A673 (cell line): Measurements from ENCODE around the gene TLNRD1. TPM values are rescaled to one million over a fixed set of nuclear protein-coding genes. Genes with fewer than 3 reads are reported as not detected.

Source experiments
- BruUV-seq: library from RNA; stranded (reverse); fragments of 400-500 nt; replicated peaks from 2 replicates; lab custom pipeline; 2021; lab: Mats Ljungman, UMichigan
- CTCF ChIA-PET: fragments of 300-600 bp; sonication (Branson Sonifier 250); formaldehyde crosslinking; loops from one replicate; lab custom pipeline; 2022; ENCODE audit warnings: antibody characterized with exemption; lab: Charles Lee
- POLR2A ChIA-PET: fragments of 300-600 bp; sonication (Branson Sonifier 250); formaldehyde crosslinking; loops from one replicate; lab custom pipeline; 2022; ENCODE audit warnings: antibody characterized with exemption; ENCODE audit not compliant: low non-redundant PET; lab: Charles Lee
- DNase-seq: peaks from one replicate; pipeline ENCODE4 v3.0.0-alpha.2; 2015; ENCODE audit warnings: low spot score
- H3K27ac ChIP-seq: fragments of 200-600 bp; sonication (generic); 2 replicates; pipeline ENCODE4 v1.5.1; 2016; ENCODE audit warnings: mixed run types, low read depth, mild to moderate bottlenecking, mixed read lengths, antibody characterized with exemption, low read length; ENCODE audit not compliant: poor library complexity, severe bottlenecking
- H3K27me3 ChIP-seq: fragments of 200-600 bp; sonication (generic); replicated peaks from 2 replicates; pipeline ENCODE4 v1.6.1; 2017; ENCODE audit warnings: mixed run types, low read depth, mild to moderate bottlenecking, mixed read lengths, antibody characterized with exemption, low read length; ENCODE audit not compliant: insufficient read depth, poor library complexity
- H3K36me3 ChIP-seq: fragments of 200-600 bp; sonication (generic); 2 replicates; pipeline ENCODE4 v1.6.1; 2016; ENCODE audit warnings: mixed run types, mild to moderate bottlenecking, mixed read lengths, antibody characterized with exemption, low read length; ENCODE audit not compliant: insufficient read depth, poor library complexity, severe bottlenecking
- H3K4me1 ChIP-seq: fragments of 200-600 bp; sonication (generic); 2 replicates; pipeline ENCODE4 v1.6.1; 2017; ENCODE audit warnings: mixed run types, mild to moderate bottlenecking, mixed read lengths, antibody characterized with exemption, low read length; ENCODE audit not compliant: insufficient read depth, poor library complexity, severe bottlenecking
- H3K4me3 ChIP-seq: fragments of 200-600 bp; sonication (generic); 2 replicates; pipeline ENCODE4 v1.5.1; 2016; ENCODE audit warnings: low read depth, mixed run types, mild to moderate bottlenecking, mixed read lengths, low read length; ENCODE audit not compliant: poor library complexity, severe bottlenecking
- H3K9me3 ChIP-seq: fragments of 200-600 bp; sonication (generic); 2 replicates; pipeline ENCODE4 v1.6.1; 2016; ENCODE audit warnings: mixed run types, low read depth, mild to moderate bottlenecking, mixed read lengths, antibody characterized with exemption, low read length; ENCODE audit not compliant: poor library complexity, severe bottlenecking
- CTCF ChIP-seq: fragments of 300-800, 200-600 bp; sonication (generic); conservative IDR thresholded peaks from 2 replicates; pipeline ENCODE4 v1.5.1; 2017; ENCODE audit warnings: low read depth, mild to moderate bottlenecking, antibody characterized with exemption, low read length, moderate library complexity, mixed read lengths
- EZH2 ChIP-seq: fragments of 200-600 bp; sonication (generic); IDR thresholded peaks from 2 replicates; pipeline ENCODE4 v1.6.1; 2017; ENCODE audit warnings: borderline replicate concordance, low read depth, mild to moderate bottlenecking, mixed read lengths, antibody characterized with exemption, low read length; ENCODE audit not compliant: poor library complexity, severe bottlenecking
- intact Hi-C: fragments of 100-400 bp; cut with micrococcal nuclease; formaldehyde crosslinking; loops from one replicate; pipeline ENCODE4 v1.10.0; 2022; ENCODE audit not compliant: unreplicated experiment
- total RNA-seq: library from RNA; stranded (reverse); gene quantifications from 2 replicates; pipeline ENCODE4 v1.2.3, GENCODE V29; 2021

The TLNRD1 gene
- total RNA-seq, 1 experiment from 2014 or later, result 21.8 TPM

DNA sequence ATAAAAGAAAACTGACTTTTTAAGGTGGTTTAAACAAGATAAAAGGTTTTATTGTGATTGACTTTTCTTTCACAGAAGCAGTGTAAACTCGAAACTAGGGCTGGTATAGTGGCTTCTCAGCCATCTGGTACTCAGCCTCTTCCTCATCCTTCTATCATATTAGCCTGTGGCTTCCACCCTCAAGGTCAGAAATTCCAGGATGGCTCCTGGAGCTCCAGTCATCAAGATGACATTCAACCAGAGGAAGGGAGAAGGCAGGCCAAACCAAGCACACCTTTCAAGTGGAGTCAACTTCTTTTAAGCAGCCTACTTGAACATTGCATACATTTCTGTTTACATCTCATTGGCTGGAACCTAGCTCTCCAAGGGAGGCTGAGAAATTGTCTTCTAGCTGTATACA lies 9.8 kb upstream of the TLNRD1 start:
- intact Hi-C loops, result loop anchor here (5.0 kb wide), 1 partner anchor 276 kb away; no protein-coding TSS in a partner anchor

DNA sequence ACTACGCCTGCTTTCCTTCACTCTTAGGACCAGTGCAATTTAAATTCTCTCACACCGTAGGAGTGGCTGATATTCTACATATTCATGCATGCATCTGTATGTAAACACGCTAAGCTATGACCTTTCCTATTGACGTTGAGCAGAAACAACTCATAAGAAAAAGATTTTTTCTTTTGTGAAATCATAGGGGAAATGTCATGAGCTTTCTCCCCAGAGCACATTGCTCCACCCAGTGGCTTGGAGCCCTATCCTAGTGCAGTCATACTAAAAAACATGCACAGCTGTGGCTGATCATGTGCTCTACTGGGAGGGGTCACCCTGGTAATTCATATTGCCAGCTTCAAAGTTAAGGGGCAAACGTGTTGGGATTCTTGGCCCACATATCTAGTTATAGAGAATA lies 9.3 kb upstream of the TLNRD1 start:
- BruUV-seq, result no TSS peak
- Histone ChIP-seq H3K4me1 (peaks cover 12% of the 10 kb centered on the region), H3K36me3 (no peaks in the 10 kb centered on the region), H3K27ac (no peak overlapping the region), H3K27me3 (no peaks in the 10 kb centered on the region), H3K4me3 (no peak overlapping the region), H3K9me3 (no peaks in the 10 kb centered on the region)
- ChIA-PET POLR2A (no interaction called here), CTCF (no interaction called here)
- intact Hi-C loops, result loop anchor here (5.0 kb wide), 1 partner anchor 276 kb away; no protein-coding TSS in a partner anchor
- no peak for TF ChIP-seq EZH2
- no peak for DNase-seq

More for the DNA sequence above, 9.8 kb upstream of the TLNRD1 start:
- Histone ChIP-seq H3K27ac (no peak overlapping the region), H3K9me3 (no peaks in the 10 kb centered on the region), H3K4me1 (peaks cover 12% of the 10 kb centered on the region), H3K36me3 (no peaks in the 10 kb centered on the region), H3K27me3 (no peaks in the 10 kb centered on the region), H3K4me3 (no peak overlapping the region)
- CTCF ChIA-PET, result no interaction called here
- DNase-seq, result no peak
- TF ChIP-seq EZH2 (no peak), CTCF (no peak)
- POLR2A ChIA-PET, result no interaction called here
- no TSS peak for BruUV-seq

DNA sequence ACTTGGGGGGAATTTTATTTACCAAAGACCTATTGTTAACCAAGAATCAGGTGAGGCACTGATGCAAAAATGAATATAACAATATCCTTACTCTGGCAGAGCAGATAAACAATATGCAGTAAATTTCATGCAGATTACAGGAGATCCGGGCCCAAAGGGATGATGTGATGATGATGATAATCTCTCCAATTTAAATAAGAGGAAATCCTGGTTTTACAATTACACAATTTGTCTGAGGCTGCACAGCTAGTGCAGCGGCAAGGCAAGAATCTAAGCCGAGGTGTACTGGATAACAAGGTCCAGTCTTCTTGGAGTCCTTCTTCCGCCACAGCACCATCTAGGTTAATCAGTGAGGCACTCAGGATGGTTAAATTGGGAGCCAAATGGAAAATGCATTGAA lies 8.7 kb upstream of the TLNRD1 start:
- POLR2A ChIA-PET, result no interaction called here
- peaks cover 10% of the 10 kb centered on the region for H3K4me1 ChIP-seq
- BruUV-seq, result no TSS peak

More for the DNA sequence above, 8.7 kb upstream of the TLNRD1 start:
- H3K9me3 ChIP-seq, result no peaks in the 10 kb centered on the region
- no peak for TF ChIP-seq CTCF
- TF ChIP-seq EZH2, result no peak
- no peaks in the 10 kb centered on the region for H3K27me3 ChIP-seq
- H3K4me3 ChIP-seq, result no peak overlapping the region
- intact Hi-C loops, result loop anchor here (5.0 kb wide), 1 partner anchor 275 kb away; no protein-coding TSS in a partner anchor
- H3K36me3 ChIP-seq, result no peaks in the 10 kb centered on the region
- CTCF ChIA-PET, result no interaction called here
- no peak overlapping the region for H3K27ac ChIP-seq
- DNase-seq, result no peak
